Central memory CD8-positive, alpha-beta T cell (primary cell): ENCODE measurements around the gene GNAQ.

ENCODE experiments used
- ATAC-seq: fragments of 150-1000 bp; cut with Tn5 transposase; replicated peaks from 2 replicates; pipeline ENCODE4 v1.10.0; 2022; ENCODE audit warnings: mild to moderate bottlenecking, moderate FRiP score, moderate number of reproducible peaks; ENCODE audit not compliant: poor library complexity, severe bottlenecking; ENCODE audit errors: extremely low read depth
- DNase-seq, 2 donors: peaks; one replicate each; pipeline ENCODE4 v3.0.0; 2021; ENCODE audit warnings: low spot score in 2 of 2
- H3K27ac Mint-ChIP-seq: one replicate; pipeline ENCODE4 v1.8.0; 2022; ENCODE audit warnings: low read depth, mild to moderate bottlenecking, moderate library complexity, mixed read lengths
- H3K27me3 Mint-ChIP-seq: one replicate; pipeline ENCODE4 v1.8.0; 2022; ENCODE audit warnings: mixed read lengths
- H3K36me3 Mint-ChIP-seq: one replicate; pipeline ENCODE4 v1.8.0; 2022; ENCODE audit warnings: mild to moderate bottlenecking, moderate library complexity, mixed read lengths; ENCODE audit not compliant: insufficient read depth
- H3K4me1 Mint-ChIP-seq: one replicate; pipeline ENCODE4 v1.8.0; 2022; ENCODE audit warnings: mixed read lengths
- H3K4me3 Mint-ChIP-seq: one replicate; pipeline ENCODE4 v1.8.0; 2022; ENCODE audit warnings: mild to moderate bottlenecking, moderate library complexity, mixed read lengths
- H3K9me3 Mint-ChIP-seq: one replicate; pipeline ENCODE4 v1.8.0; 2022; ENCODE audit warnings: mixed read lengths

Gene GNAQ

GRCh38 chr9:77826621-77827020, 205.0 kb downstream of the GNAQ start:
- no peaks in the 10 kb centered on the region for H3K36me3 Mint-ChIP-seq
- no peaks in the 10 kb centered on the region for H3K9me3 Mint-ChIP-seq
- ATAC-seq (no peak), DNase-seq (no peak)
- H3K4me3 Mint-ChIP-seq = no peak overlapping the region
- H3K27me3 Mint-ChIP-seq = no peaks in the 10 kb centered on the region
- H3K27ac Mint-ChIP-seq = no peak overlapping the region
- H3K4me1 Mint-ChIP-seq = no peaks in the 10 kb centered on the region

GRCh38 chr9:77826116-77826515, 205.5 kb downstream of the GNAQ start:
- H3K27me3 Mint-ChIP-seq = no peaks in the 10 kb centered on the region
- no peaks in the 10 kb centered on the region for H3K36me3 Mint-ChIP-seq
- H3K9me3 Mint-ChIP-seq = no peaks in the 10 kb centered on the region
- no peak overlapping the region for H3K4me3 Mint-ChIP-seq
- DNase-seq = no peak
- no peak overlapping the region for H3K27ac Mint-ChIP-seq
- H3K4me1 Mint-ChIP-seq = no peaks in the 10 kb centered on the region
- ATAC-seq = no peak

GRCh38 chr9:77825361-77825760, 206.2 kb downstream of the GNAQ start:
- no peak overlapping the region for H3K4me3 Mint-ChIP-seq
- no peaks in the 10 kb centered on the region for H3K9me3 Mint-ChIP-seq
- no peak for DNase-seq
- no peaks in the 10 kb centered on the region for H3K27me3 Mint-ChIP-seq
- no peak overlapping the region for H3K27ac Mint-ChIP-seq
- ATAC-seq = no peak
- no peaks in the 10 kb centered on the region for H3K4me1 Mint-ChIP-seq
- H3K36me3 Mint-ChIP-seq = no peaks in the 10 kb centered on the region

- Mint-ChIP-seq H3K27me3 (no peaks in the 10 kb centered on the region), H3K36me3 (no peaks in the 10 kb centered on the region), H3K27ac (no peak overlapping the region), H3K4me3 (no peak overlapping the region), H3K9me3 (no peaks in the 10 kb centered on the region), H3K4me1 (no peaks in the 10 kb centered on the region)
- no peak for ATAC-seq
- no peak for DNase-seq
These were observed 211.2 kb downstream of the GNAQ start for GRCh38 chr9:77820293-77820954.

- Mint-ChIP-seq H3K4me1 (no peaks in the 10 kb centered on the region), H3K27ac (no peak overlapping the region), H3K4me3 (no peak overlapping the region), H3K9me3 (no peaks in the 10 kb centered on the region), H3K36me3 (no peaks in the 10 kb centered on the region), H3K27me3 (no peaks in the 10 kb centered on the region)
- DNase-seq (no peak), ATAC-seq (no peak)
These were observed 212.0 kb downstream of the GNAQ start for GRCh38 chr9:77819657-77820056.

GRCh38 chr9:77817590-77818311, 213.9 kb downstream of the GNAQ start:
- Mint-ChIP-seq H3K27ac (no peak overlapping the region), H3K4me1 (no peaks in the 10 kb centered on the region), H3K27me3 (no peaks in the 10 kb centered on the region)

GRCh38 chr9:77816641-77817341, 214.8 kb downstream of the GNAQ start:
- H3K4me1 Mint-ChIP-seq = no peaks in the 10 kb centered on the region
- no peaks in the 10 kb centered on the region for H3K36me3 Mint-ChIP-seq
- DNase-seq (no peak), ATAC-seq (no peak)
- no peak overlapping the region for H3K27ac Mint-ChIP-seq
- no peaks in the 10 kb centered on the region for H3K27me3 Mint-ChIP-seq
- H3K9me3 Mint-ChIP-seq = no peaks in the 10 kb centered on the region
- no peak overlapping the region for H3K4me3 Mint-ChIP-seq

More at GRCh38 chr9:77817590-77818311, 213.9 kb downstream of the GNAQ start:
- Mint-ChIP-seq H3K4me3 (no peak overlapping the region), H3K9me3 (no peaks in the 10 kb centered on the region), H3K36me3 (no peaks in the 10 kb centered on the region)
- ATAC-seq (no peak), DNase-seq (no peak)

GRCh38 chr9:77815260-77815659, 216.4 kb downstream of the GNAQ start:
- Mint-ChIP-seq H3K27ac (no peak overlapping the region), H3K36me3 (peaks cover under 1% of the 10 kb centered on the region), H3K27me3 (no peaks in the 10 kb centered on the region), H3K4me3 (no peak overlapping the region), H3K9me3 (no peaks in the 10 kb centered on the region), H3K4me1 (no peaks in the 10 kb centered on the region)
- ATAC-seq = no peak
- no peak for DNase-seq

GRCh38 chr9:77811832-77812231, 219.8 kb downstream of the GNAQ start:
- DNase-seq (no peak), ATAC-seq (no peak)
- H3K4me3 Mint-ChIP-seq = no peak overlapping the region
- no peaks in the 10 kb centered on the region for H3K27me3 Mint-ChIP-seq
- H3K36me3 Mint-ChIP-seq = peaks cover 5% of the 10 kb centered on the region
- no peaks in the 10 kb centered on the region for H3K4me1 Mint-ChIP-seq
- no peak overlapping the region for H3K27ac Mint-ChIP-seq
- no peaks in the 10 kb centered on the region for H3K9me3 Mint-ChIP-seq

- Mint-ChIP-seq H3K36me3 (peaks cover 5% of the 10 kb centered on the region), H3K4me3 (no peak overlapping the region), H3K27ac (no peak overlapping the region), H3K4me1 (no peaks in the 10 kb centered on the region), H3K9me3 (no peaks in the 10 kb centered on the region), H3K27me3 (no peaks in the 10 kb centered on the region)
- ATAC-seq (no peak), DNase-seq (no peak)
These were observed 220.9 kb downstream of the GNAQ start for GRCh38 chr9:77810637-77811119.

GRCh38 chr9:77810047-77810446, 221.6 kb downstream of the GNAQ start:
- ATAC-seq = no peak
- no peaks in the 10 kb centered on the region for H3K9me3 Mint-ChIP-seq
- no peak overlapping the region for H3K4me3 Mint-ChIP-seq

GRCh38 chr9:77809552-77809951, 222.1 kb downstream of the GNAQ start:
- H3K36me3 Mint-ChIP-seq = peaks cover 5% of the 10 kb centered on the region
- H3K27me3 Mint-ChIP-seq = no peaks in the 10 kb centered on the region
- H3K9me3 Mint-ChIP-seq = no peaks in the 10 kb centered on the region
- DNase-seq = no peak
- no peak overlapping the region for H3K27ac Mint-ChIP-seq
- ATAC-seq = no peak
- no peaks in the 10 kb centered on the region for H3K4me1 Mint-ChIP-seq
- H3K4me3 Mint-ChIP-seq = no peak overlapping the region

More at GRCh38 chr9:77810047-77810446, 221.6 kb downstream of the GNAQ start:
- Mint-ChIP-seq H3K27me3 (no peaks in the 10 kb centered on the region), H3K4me1 (no peaks in the 10 kb centered on the region), H3K27ac (no peak overlapping the region), H3K36me3 (peaks cover 5% of the 10 kb centered on the region)
- DNase-seq = no peak

- no peaks in the 10 kb centered on the region for H3K4me1 Mint-ChIP-seq
- H3K27ac Mint-ChIP-seq = no peak overlapping the region
- H3K9me3 Mint-ChIP-seq = no peaks in the 10 kb centered on the region
- H3K27me3 Mint-ChIP-seq = no peaks in the 10 kb centered on the region
- ATAC-seq (no peak), DNase-seq (no peak)
- peaks cover 5% of the 10 kb centered on the region for H3K36me3 Mint-ChIP-seq
- no peak overlapping the region for H3K4me3 Mint-ChIP-seq
These were observed 222.9 kb downstream of the GNAQ start for GRCh38 chr9:77808751-77809081.
